Measurements from ENCODE around the gene ATRAID. TPM values are rescaled to one million over a fixed set of nuclear protein-coding genes. Genes with fewer than 3 reads are reported as not detected.

Gene ATRAID
- total and polyA plus RNA-seq, 2 donors (not counting 3 experiments of a cell fraction or from before 2014, with no cell fraction given), result 84.3 to 283 TPM

GRCh38 chr2:27174638-27175037, 37.2 kb upstream of the ATRAID start:
- H4K20me1 ChIP-seq (replicated peaks; ENCODE audit: control insufficient read depth, extremely low read depth, insufficient read depth, low read length), result no peaks in the 10 kb centered on the region

GRCh38 chr2:27175330-27175729, 36.5 kb upstream of the ATRAID start:
- intact Hi-C loops (cut with micrococcal nuclease) (no loop called here), dilution Hi-C loops (cut with MboI; ENCODE audit: extremely low pct_ligation_motif_present, low sequenced_read_pairs) (no loop called here)
- no peak overlapping the region for H3K27ac ChIP-seq (ENCODE audit: insufficient read depth, low read depth, low read length)
- no peaks in the 10 kb centered on the region for H3K36me3 ChIP-seq (ENCODE audit: control insufficient read depth in 2 of 2, extremely low read depth in 1 of 2, insufficient read depth in 2 of 2, low read length in 2 of 2)
- TF ChIP-seq MYC (IDR thresholded peaks at IDR 0.05; ENCODE audit: low read depth, low read length) (no peak), GATA2 (IDR thresholded peaks at IDR 0.05; ENCODE audit: insufficient read depth, insufficient read length, low read depth, low read length) (no peak), CTCF (IDR thresholded peaks at IDR 0.05; ENCODE audit: extremely low read depth in 1 of 2, insufficient read depth in 1 of 2, low read depth in 1 of 2, low read length in 2 of 2) (no peak), FOS (IDR thresholded peaks at IDR 0.05; ENCODE audit: borderline replicate concordance, insufficient read depth, low read length) (no peak), EZH2 (IDR thresholded peaks at IDR 0.05; ENCODE audit: borderline replicate concordance, low read depth, low read length, severe bottlenecking) (no peak), MAX (IDR thresholded peaks at IDR 0.05; ENCODE audit: insufficient read depth, insufficient read length) (no peak), POLR2A (IDR thresholded peaks at IDR 0.05; ENCODE audit: low read depth, low read length) (no peak), JUN (IDR thresholded peaks at IDR 0.05; ENCODE audit: borderline replicate concordance, insufficient read depth, insufficient read length, low read depth) (no peak), POLR2AphosphoS5 (IDR thresholded peaks at IDR 0.05; ENCODE audit: insufficient read depth, low read depth, low read length) (no peak)
- no peaks in the 10 kb centered on the region for H3K79me2 ChIP-seq (ENCODE audit: control insufficient read depth, insufficient read depth, low read length)
- no peaks in the 10 kb centered on the region for H4K20me1 ChIP-seq (replicated peaks; ENCODE audit: control insufficient read depth, extremely low read depth, insufficient read depth, low read length)
- BruUV-seq (replicated peaks), result no TSS peak
- no peak overlapping the region for H2AFZ ChIP-seq (ENCODE audit: low read depth, low read length)
- DNase-seq (ENCODE audit: low read depth, low spot score) (no peak), FAIRE-seq (no peak)
- no peak overlapping the region for H3K4me3 ChIP-seq (replicated peaks in 1 of 3; ENCODE audit: insufficient read depth in 1 of 3, low read depth in 1 of 3, low read length in 3 of 3)
- H3K4me1 ChIP-seq (ENCODE audit: control insufficient read depth, extremely low read depth, insufficient read depth, low read length), result no peaks in the 10 kb centered on the region
- peaks cover 29 to 30% of the 10 kb centered on the region in 2 experiments for H3K27me3 ChIP-seq (ENCODE audit: control insufficient read depth in 2 of 2, insufficient read depth in 2 of 2, low read length in 2 of 2)
- H3K4me2 ChIP-seq (ENCODE audit: insufficient read depth, low read length), result no peak overlapping the region
- ChIA-PET POLR2A (no interaction called here), CTCF (interaction anchor here (0.9 to 2.4 kb wide), 10 partner anchors 9 to 128 kb away, joined by 3 to 14 read pairs (median 4); partner anchors contain the start of gene KHK)
- no peaks in the 10 kb centered on the region for H3K9me3 ChIP-seq (replicated peaks; ENCODE audit: control insufficient read depth, insufficient read depth, low read length)
- no peaks in the 10 kb centered on the region for H3K9me1 ChIP-seq (replicated peaks; ENCODE audit: control insufficient read depth, extremely low read depth, insufficient read depth, low read length)
- H3K9ac ChIP-seq (replicated peaks; ENCODE audit: extremely low read depth, insufficient read depth, low read length), result no peak overlapping the region

More at GRCh38 chr2:27174638-27175037, 37.2 kb upstream of the ATRAID start:
- DNase-seq (ENCODE audit: low read depth, low spot score) (no peak), FAIRE-seq (no peak)
- no TSS peak for BruUV-seq (replicated peaks)
- H3K9me1 ChIP-seq (replicated peaks; ENCODE audit: control insufficient read depth, extremely low read depth, insufficient read depth, low read length), result no peaks in the 10 kb centered on the region
- H3K4me1 ChIP-seq (ENCODE audit: control insufficient read depth, extremely low read depth, insufficient read depth, low read length), result no peaks in the 10 kb centered on the region
- H3K9me3 ChIP-seq (replicated peaks; ENCODE audit: control insufficient read depth, insufficient read depth, low read length), result no peaks in the 10 kb centered on the region
- no peak overlapping the region for H2AFZ ChIP-seq (ENCODE audit: low read depth, low read length)
- no peak overlapping the region for H3K27ac ChIP-seq (ENCODE audit: insufficient read depth, low read depth, low read length)
- dilution Hi-C loops (cut with MboI; ENCODE audit: extremely low pct_ligation_motif_present, low sequenced_read_pairs), result no loop called here
- H3K27me3 ChIP-seq (ENCODE audit: control insufficient read depth in 2 of 2, insufficient read depth in 2 of 2, low read length in 2 of 2), result peaks cover 30 to 34% of the 10 kb centered on the region in 2 experiments
- no peak overlapping the region for H3K9ac ChIP-seq (replicated peaks; ENCODE audit: extremely low read depth, insufficient read depth, low read length)
- no peak for TF ChIP-seq MAX (IDR thresholded peaks at IDR 0.05; ENCODE audit: insufficient read depth, insufficient read length)
- CTCF ChIA-PET, result interaction anchor here (0.9 to 2.4 kb wide), 7 partner anchors 8 to 105 kb away, joined by 3 to 14 read pairs (median 5); no protein-coding TSS in a partner anchor
- H3K4me3 ChIP-seq (replicated peaks in 1 of 3; ENCODE audit: insufficient read depth in 1 of 3, low read depth in 1 of 3, low read length in 3 of 3), result no peak overlapping the region
- no peak overlapping the region for H3K4me2 ChIP-seq (ENCODE audit: insufficient read depth, low read length)
- POLR2A ChIA-PET, result no interaction called here
- H3K79me2 ChIP-seq (ENCODE audit: control insufficient read depth, insufficient read depth, low read length), result no peaks in the 10 kb centered on the region
- intact Hi-C loops (cut with micrococcal nuclease), result loop anchor here (5.0 kb wide), 1 partner anchor 77 kb away; no protein-coding TSS in a partner anchor
- H3K36me3 ChIP-seq (ENCODE audit: control insufficient read depth in 2 of 2, extremely low read depth in 1 of 2, insufficient read depth in 2 of 2, low read length in 2 of 2), result no peaks in the 10 kb centered on the region

Data from endothelial cell of umbilical vein (primary cell).